ENCODE results near the gene CEMIP. TPM values are rescaled to one million over a fixed set of nuclear protein-coding genes. Genes with fewer than 3 reads are reported as not detected.

CEMIP gene
- total RNA-seq, 2 experiments from 2014 or later = not detected

DNA sequence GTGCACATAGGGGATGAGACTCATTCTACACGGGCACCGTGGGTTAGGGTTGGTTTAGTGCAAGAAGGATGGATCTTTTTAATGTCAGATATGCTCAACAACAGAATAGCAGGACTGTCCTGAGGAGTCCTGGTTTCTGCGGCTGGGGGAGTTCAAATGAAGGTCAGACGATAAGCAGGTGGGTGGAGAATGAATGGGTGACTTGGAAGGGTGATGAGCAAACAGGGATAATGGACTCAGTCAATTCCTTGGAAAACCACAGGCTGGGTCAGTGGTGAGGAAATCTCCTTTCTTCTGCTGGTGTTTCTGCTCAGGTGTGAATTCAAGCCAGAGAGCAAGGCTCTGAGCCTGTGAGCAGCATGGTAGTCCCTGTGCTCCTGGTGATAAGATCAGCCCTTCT lies 150.5 kb downstream of the CEMIP start:
- no peak for ATAC-seq (ENCODE audit: poor library complexity)
- no peaks in the 10 kb centered on the region for H3K36me3 ChIP-seq (ENCODE audit: insufficient read depth, low read length)
- no peak for DNase-seq
- H3K27me3 ChIP-seq (ENCODE audit: control insufficient read depth in 1 of 2, insufficient read depth in 2 of 2, low read length in 2 of 2) = no peaks in the 10 kb centered on the region
- H3K27me3 Mint-ChIP-seq = no peaks in the 10 kb centered on the region
- peaks cover 4% of the 10 kb centered on the region for H3K36me3 Mint-ChIP-seq (ENCODE audit: low read depth)
- no peaks in the 10 kb centered on the region for H3K4me1 Mint-ChIP-seq (ENCODE audit: low read depth)
- TF ChIP-seq, protein P1, sequence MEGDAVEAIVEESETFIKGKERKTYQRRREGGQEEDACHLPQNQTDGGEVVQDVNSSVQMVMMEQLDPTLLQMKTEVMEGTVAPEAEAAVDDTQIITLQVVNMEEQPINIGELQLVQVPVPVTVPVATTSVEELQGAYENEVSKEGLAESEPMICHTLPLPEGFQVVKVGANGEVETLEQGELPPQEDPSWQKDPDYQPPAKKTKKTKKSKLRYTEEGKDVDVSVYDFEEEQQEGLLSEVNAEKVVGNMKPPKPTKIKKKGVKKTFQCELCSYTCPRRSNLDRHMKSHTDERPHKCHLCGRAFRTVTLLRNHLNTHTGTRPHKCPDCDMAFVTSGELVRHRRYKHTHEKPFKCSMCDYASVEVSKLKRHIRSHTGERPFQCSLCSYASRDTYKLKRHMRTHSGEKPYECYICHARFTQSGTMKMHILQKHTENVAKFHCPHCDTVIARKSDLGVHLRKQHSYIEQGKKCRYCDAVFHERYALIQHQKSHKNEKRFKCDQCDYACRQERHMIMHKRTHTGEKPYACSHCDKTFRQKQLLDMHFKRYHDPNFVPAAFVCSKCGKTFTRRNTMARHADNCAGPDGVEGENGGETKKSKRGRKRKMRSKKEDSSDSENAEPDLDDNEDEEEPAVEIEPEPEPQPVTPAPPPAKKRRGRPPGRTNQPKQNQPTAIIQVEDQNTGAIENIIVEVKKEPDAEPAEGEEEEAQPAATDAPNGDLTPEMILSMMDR (IDR thresholded peaks at IDR 0.05) = no peak
- H3K27ac ChIP-seq (ENCODE audit: low read depth in 1 of 2, low read length in 2 of 2) = no peak overlapping the region
- CTCF ChIA-PET = no interaction called here
- no peaks in the 10 kb centered on the region for H3K9me3 ChIP-seq (ENCODE audit: control insufficient read depth in 1 of 2, insufficient read depth in 1 of 2, low read length in 2 of 2)
- H3K27ac Mint-ChIP-seq = no peak overlapping the region
- H3K4me3 Mint-ChIP-seq = no peak overlapping the region
- no peaks in the 10 kb centered on the region for H3K9me3 Mint-ChIP-seq
- POLR2A ChIA-PET = no interaction called here
- no peaks in the 10 kb centered on the region for H3K4me1 ChIP-seq (ENCODE audit: insufficient read depth, low read length)
- H3K4me3 ChIP-seq (ENCODE audit: low read length) = no peak overlapping the region
- intact Hi-C loops (cut with DNase I, micrococcal nuclease) = no loop called here

DNA sequence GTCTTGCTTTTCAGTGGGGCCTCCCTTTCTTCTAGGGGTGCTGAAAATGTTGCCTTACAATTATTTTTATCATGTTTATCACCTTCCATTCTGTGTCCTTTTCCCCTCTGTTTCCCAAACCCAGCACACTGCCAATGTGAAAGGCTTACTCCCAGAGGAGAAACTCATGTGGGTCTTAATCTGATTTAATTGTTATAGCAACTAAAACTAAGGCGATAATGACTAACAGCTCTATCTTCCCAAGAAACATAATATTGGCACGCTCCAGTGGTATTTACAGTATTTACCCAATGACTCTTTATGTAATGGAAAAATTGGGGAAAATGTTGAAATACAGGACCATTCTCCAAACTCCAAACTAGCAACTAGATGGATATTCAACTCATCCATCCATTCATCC lies 152.0 kb downstream of the CEMIP start:
- Histone ChIP-seq H3K9me3 (ENCODE audit: control insufficient read depth in 1 of 2, insufficient read depth in 1 of 2, low read length in 2 of 2) (no peaks in the 10 kb centered on the region), H3K27me3 (ENCODE audit: control insufficient read depth in 1 of 2, insufficient read depth in 2 of 2, low read length in 2 of 2) (no peaks in the 10 kb centered on the region), H3K36me3 (ENCODE audit: insufficient read depth, low read length) (no peaks in the 10 kb centered on the region), H3K4me1 (ENCODE audit: insufficient read depth, low read length) (no peaks in the 10 kb centered on the region), H3K4me3 (ENCODE audit: low read length) (no peak overlapping the region), H3K27ac (ENCODE audit: low read depth in 1 of 2, low read length in 2 of 2) (no peak overlapping the region)
- DNase-seq = no peak
- intact Hi-C loops (cut with DNase I, micrococcal nuclease) = no loop called here
- POLR2A ChIA-PET = no interaction called here
- Mint-ChIP-seq H3K9me3 (no peaks in the 10 kb centered on the region), H3K4me1 (ENCODE audit: low read depth) (no peaks in the 10 kb centered on the region), H3K4me3 (no peak overlapping the region), H3K27me3 (no peaks in the 10 kb centered on the region), H3K36me3 (ENCODE audit: low read depth) (peaks cover 14% of the 10 kb centered on the region), H3K27ac (no peak overlapping the region)
- CTCF ChIA-PET = no interaction called here
- TF ChIP-seq, protein P1 (IDR thresholded peaks at IDR 0.05) = no peak
- no peak for ATAC-seq (ENCODE audit: poor library complexity)

- ATAC-seq (ENCODE audit: poor library complexity) = no peak
- Histone ChIP-seq H3K36me3 (ENCODE audit: insufficient read depth, low read length) (no peaks in the 10 kb centered on the region), H3K4me1 (ENCODE audit: insufficient read depth, low read length) (no peaks in the 10 kb centered on the region), H3K9me3 (ENCODE audit: control insufficient read depth in 1 of 2, insufficient read depth in 1 of 2, low read length in 2 of 2) (no peaks in the 10 kb centered on the region), H3K27me3 (ENCODE audit: control insufficient read depth in 1 of 2, insufficient read depth in 2 of 2, low read length in 2 of 2) (no peaks in the 10 kb centered on the region), H3K4me3 (ENCODE audit: low read length) (no peak overlapping the region), H3K27ac (ENCODE audit: low read depth in 1 of 2, low read length in 2 of 2) (no peak overlapping the region)
- Mint-ChIP-seq H3K4me3 (no peak overlapping the region), H3K27ac (no peak overlapping the region), H3K4me1 (ENCODE audit: low read depth) (no peaks in the 10 kb centered on the region), H3K36me3 (ENCODE audit: low read depth) (peaks cover 19% of the 10 kb centered on the region), H3K9me3 (no peaks in the 10 kb centered on the region), H3K27me3 (no peaks in the 10 kb centered on the region)
- TF ChIP-seq, protein P1 (IDR thresholded peaks at IDR 0.05) = no peak
- intact Hi-C loops (cut with DNase I, micrococcal nuclease) = no loop called here
- ChIA-PET POLR2A (no interaction called here), CTCF (no interaction called here)
- DNase-seq = no peak
Observed at GRCh38 chr15:80931721-80932512, 152.7 kb downstream of the CEMIP start.
